Lung (tissue), 12 donors: ENCODE data around the gene DYNC1H1. TPM values are rescaled to one million over a fixed set of nuclear protein-coding genes. Genes with fewer than 3 reads are reported as not detected.

Experiments used
- ATAC-seq: fragments of 200-7000 bp; cut with Tn5 transposase; one replicate; pipeline ENCODE4 v1.9.1; 2020; ENCODE audit warnings: moderate number of reproducible peaks; ENCODE audit not compliant: insufficient read depth, low FRiP score
- DNase-seq, 3 donors: peaks; one replicate each; pipeline ENCODE4 v3.0.0-alpha.2; 2013 to 2017
- H3K27ac ChIP-seq, 2 donors: one replicate each; pipeline ENCODE4 v1.5.1; 2013; ENCODE audit warnings: mild to moderate bottlenecking in 2 of 2, moderate library complexity in 2 of 2, control low read depth in 1 of 2, inconsistent platforms in 1 of 2, low read depth in 1 of 2, low read length in 1 of 2
- H3K27me3 ChIP-seq, 3 donors: one replicate each; pipeline ENCODE4 v1.5.1; 2013; ENCODE audit warnings: low read length in 2 of 3; ENCODE audit not compliant: control insufficient read depth in 3 of 3, insufficient read depth in 3 of 3
- H3K36me3 ChIP-seq, 4 donors: one replicate each; pipeline ENCODE4 v1.5.1; 2013; ENCODE audit warnings: low read length in 4 of 4, mild to moderate bottlenecking in 1 of 4, moderate library complexity in 1 of 4; ENCODE audit not compliant: control insufficient read depth in 4 of 4, insufficient read depth in 4 of 4
- H3K4me1 ChIP-seq, 5 donors: one replicate each; pipeline ENCODE4 v1.5.1; 2013; ENCODE audit warnings: low read length in 5 of 5, mild to moderate bottlenecking in 2 of 5, moderate library complexity in 1 of 5; ENCODE audit not compliant: control insufficient read depth in 5 of 5, insufficient read depth in 5 of 5
- H3K4me3 ChIP-seq: one replicate; pipeline ENCODE4 v1.5.1; 2013; ENCODE audit warnings: mild to moderate bottlenecking, control low read depth, moderate library complexity
- H3K9ac ChIP-seq, 2 donors: one replicate each; pipeline ENCODE4 v1.5.1; 2013; ENCODE audit warnings: low read length in 2 of 2, control low read depth in 1 of 2; ENCODE audit not compliant: insufficient read depth in 1 of 2
- H3K9me3 ChIP-seq, 4 donors: one replicate each; pipeline ENCODE4 v1.5.1; 2013; ENCODE audit warnings: low read length in 3 of 4, mild to moderate bottlenecking in 1 of 4, moderate library complexity in 1 of 4; ENCODE audit not compliant: control insufficient read depth in 4 of 4, insufficient read depth in 3 of 4
- WGBS, 2 donors: extraction: QIAGEN DNeasy Blood & Tissue Kit; methylation state at CpG; one replicate each; pipeline ENCODE4 v1.1.7; 2013; 5-methylcytosine and 5-hydroxymethylcytosine counted together
- polyA plus RNA-seq, 2 donors: library from polyadenylated mRNA; stranded (reverse); fragments of 200-250 nt; gene quantifications; one replicate each; pipeline ENCODE4 v1.2.1, GENCODE V29; 2013
- total RNA-seq, 2 donors: library from RNA; depleted of rRNA in 1 of 2; stranded (reverse); fragments of >200 nt in 1 of 2; gene quantifications; one replicate each; pipeline ENCODE4 v1.2.1, GENCODE V29; 2014 to 2021
- TF ChIP-seq, protein P1 (sequence below): IDR thresholded peaks from 2 replicates; pipeline ENCODE4 v1.5.1; 2012; ENCODE audit warnings: mild to moderate bottlenecking; ENCODE audit errors: control extremely low read depth, extremely low read depth
- donor health status: control.
- donor health status: control.
- donor health status: Bipolar disorder and iron deficiency.
- donor health status: healthy.
- donor health status: DM: yes; HTN: yes; CAD: no.

DYNC1H1 gene
- total and polyA plus RNA-seq, 4 donors, result 111 to 485 (median 328) TPM

- H3K9me3 ChIP-seq, result no peaks in the 10 kb centered on the region
- TF ChIP-seq, protein P1, sequence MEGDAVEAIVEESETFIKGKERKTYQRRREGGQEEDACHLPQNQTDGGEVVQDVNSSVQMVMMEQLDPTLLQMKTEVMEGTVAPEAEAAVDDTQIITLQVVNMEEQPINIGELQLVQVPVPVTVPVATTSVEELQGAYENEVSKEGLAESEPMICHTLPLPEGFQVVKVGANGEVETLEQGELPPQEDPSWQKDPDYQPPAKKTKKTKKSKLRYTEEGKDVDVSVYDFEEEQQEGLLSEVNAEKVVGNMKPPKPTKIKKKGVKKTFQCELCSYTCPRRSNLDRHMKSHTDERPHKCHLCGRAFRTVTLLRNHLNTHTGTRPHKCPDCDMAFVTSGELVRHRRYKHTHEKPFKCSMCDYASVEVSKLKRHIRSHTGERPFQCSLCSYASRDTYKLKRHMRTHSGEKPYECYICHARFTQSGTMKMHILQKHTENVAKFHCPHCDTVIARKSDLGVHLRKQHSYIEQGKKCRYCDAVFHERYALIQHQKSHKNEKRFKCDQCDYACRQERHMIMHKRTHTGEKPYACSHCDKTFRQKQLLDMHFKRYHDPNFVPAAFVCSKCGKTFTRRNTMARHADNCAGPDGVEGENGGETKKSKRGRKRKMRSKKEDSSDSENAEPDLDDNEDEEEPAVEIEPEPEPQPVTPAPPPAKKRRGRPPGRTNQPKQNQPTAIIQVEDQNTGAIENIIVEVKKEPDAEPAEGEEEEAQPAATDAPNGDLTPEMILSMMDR, result no peak
- H3K9ac ChIP-seq, result no peak overlapping the region
- WGBS, 2 donors, result 83 to 87% methylated on average over 7 of the region's 7 CpGs
- H3K4me3 ChIP-seq, result no peak overlapping the region
- peaks cover 49 to 78% (median 71%) of the 10 kb centered on the region in 4 donors for H3K36me3 ChIP-seq
- DNase-seq, result peak in 1 of 3 donors; percentile 2
- H3K4me1 ChIP-seq, result no peaks in the 10 kb centered on the region
- no peaks in the 10 kb centered on the region for H3K27me3 ChIP-seq
- ATAC-seq, result no peak
- no peak overlapping the region for H3K27ac ChIP-seq
These were observed 28.3 kb downstream of the DYNC1H1 start for GRCh38 chr14:101992708-101993107.

DNA sequence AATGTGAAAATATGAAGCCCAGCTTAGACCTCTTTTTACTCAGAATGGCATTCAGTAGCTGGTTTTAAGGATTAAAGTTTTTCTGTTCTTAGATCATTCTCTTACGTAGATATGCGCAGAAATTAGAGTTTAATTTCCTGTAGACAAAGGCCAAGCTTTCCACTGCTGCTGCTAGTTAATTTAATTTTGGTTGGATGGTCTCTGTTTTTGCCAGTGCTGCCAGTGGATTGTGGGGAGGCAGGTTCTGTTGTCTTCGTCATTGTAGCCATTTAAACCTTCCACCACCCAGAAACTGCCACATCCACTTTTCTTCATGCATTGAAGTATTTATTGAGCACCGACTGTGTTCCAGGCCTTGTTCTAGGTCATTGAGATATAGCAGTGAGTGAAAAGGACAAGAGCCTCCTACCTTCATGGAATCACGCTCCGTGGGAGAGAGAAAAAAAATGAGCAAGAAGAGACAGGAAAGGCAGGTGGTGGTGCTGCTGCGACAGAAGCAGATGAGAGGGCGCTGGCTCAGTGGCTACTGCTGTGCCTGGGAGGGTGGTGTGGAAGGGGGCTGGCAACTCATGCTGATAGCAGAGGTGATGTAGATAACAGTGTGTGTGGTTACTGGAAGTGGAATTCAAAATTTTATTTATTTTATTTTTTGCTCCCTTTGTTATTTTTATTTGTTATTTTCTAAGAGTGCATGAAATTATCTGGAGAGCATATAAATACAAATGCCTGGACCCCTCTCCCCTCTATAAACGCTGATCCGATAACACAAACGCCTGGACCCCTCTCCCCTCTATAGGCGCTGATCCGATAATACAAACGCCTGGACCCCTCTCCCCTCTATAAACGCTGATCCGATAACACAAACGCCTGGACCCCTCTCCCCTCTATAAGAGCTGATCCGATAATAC, 33.3 kb downstream of the DYNC1H1 start:
- H3K4me3 ChIP-seq, result no peak overlapping the region
- no peak for ATAC-seq
- no peaks in the 10 kb centered on the region for H3K27me3 ChIP-seq
- H3K9me3 ChIP-seq, result no peaks in the 10 kb centered on the region
- DNase-seq, result no peak
- TF ChIP-seq, protein P1, result no peak
- H3K9ac ChIP-seq, result no peak overlapping the region
- no peak overlapping the region for H3K27ac ChIP-seq
- no peaks in the 10 kb centered on the region for H3K4me1 ChIP-seq
- peaks cover 46 to 69% (median 67%) of the 10 kb centered on the region in 4 donors for H3K36me3 ChIP-seq
- WGBS, 2 donors, result 95 to 97% methylated on average over 18 of the region's 18 CpGs

DNA sequence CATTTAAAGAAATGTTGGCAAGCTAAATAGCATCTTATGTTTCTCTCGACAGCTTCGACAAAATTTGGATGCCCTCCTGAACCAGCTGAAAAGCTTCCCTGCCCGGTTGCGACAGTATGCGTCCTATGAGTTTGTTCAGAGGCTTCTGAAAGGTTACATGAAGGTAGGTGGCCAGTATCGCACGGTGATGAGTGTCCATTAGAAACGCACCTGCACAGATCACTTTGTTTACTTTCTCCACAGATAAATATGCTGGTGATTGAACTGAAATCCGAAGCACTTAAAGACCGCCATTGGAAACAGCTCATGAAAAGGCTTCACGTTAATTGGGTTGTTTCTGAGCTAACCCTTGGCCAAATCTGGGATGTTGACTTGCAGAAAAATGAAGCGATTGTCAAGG, 36.5 kb downstream of the DYNC1H1 start:
- ATAC-seq (no peak), DNase-seq (no peak)
- H3K27ac ChIP-seq, result no peak overlapping the region
- peaks cover 45 to 65% (median 63%) of the 10 kb centered on the region in 4 donors for H3K36me3 ChIP-seq
- no peaks in the 10 kb centered on the region for H3K4me1 ChIP-seq
- no peaks in the 10 kb centered on the region for H3K9me3 ChIP-seq
- TF ChIP-seq, protein P1, result no peak
- WGBS, 2 donors, result 92 to 94% methylated on average over 12 of the region's 12 CpGs
- H3K27me3 ChIP-seq, result no peaks in the 10 kb centered on the region
- H3K4me3 ChIP-seq, result no peak overlapping the region
- no peak overlapping the region for H3K9ac ChIP-seq
